ENCODE measurements around the gene ABCG4. TPM values are rescaled to one million over a fixed set of nuclear protein-coding genes. Genes with fewer than 3 reads are reported as not detected.

The ABCG4 gene
- total and polyA plus RNA-seq, 8 donors = 0.06 to 0.37 (median 0.10) TPM; not detected in 5

GRCh38 chr11:119205080-119205479 lies 56.2 kb downstream of the ABCG4 start:
- H3K36me3 ChIP-seq = no peaks in the 10 kb centered on the region
- H3K4me1 ChIP-seq = peaks cover 18 to 47% (median 33%) of the 10 kb centered on the region in 4 donors
- no peaks in the 10 kb centered on the region for H3K27me3 ChIP-seq
- peak overlapping the region; percentile 84 to 96 (median 92) for H3K4me3 ChIP-seq
- peak in 1 of 2 donors; percentile 40 for DNase-seq
- intact Hi-C loops (cut with DNase I; ENCODE audit: low total_unique reads) = no loop called here
- no peak for TF ChIP-seq POLR2A (IDR thresholded peaks at IDR 0.05)
- no peak for TF ChIP-seq EP300 (IDR thresholded peaks at IDR 0.05)
- TF ChIP-seq CTCF (IDR thresholded peaks at IDR 0.05) = no peak
- TF ChIP-seq POLR2AphosphoS5 (IDR thresholded peaks at IDR 0.05) = no peak
- WGBS, 5 donors = 25 to 41% (median 38%) methylated on average over 10 of the region's 10 CpGs
- H3K27ac ChIP-seq = peak overlapping the region in 4 of 5 donors; percentile 94 to 98 (median 97)
- no peaks in the 10 kb centered on the region for H3K9me3 ChIP-seq

- 0 to 1% (median 1%) methylated on average over 23 to 85 of the region's 88 CpGs for WGBS, 5 donors
- Histone ChIP-seq H3K4me1 (peaks cover 18 to 53% (median 37%) of the 10 kb centered on the region in 4 donors), H3K4me3 (peak within 1 kb of the TSS; percentile 84 to 96 (median 92)), H3K36me3 (no peaks in the 10 kb centered on the region), H3K27ac (peak within 1 kb of the TSS; percentile 94 to 99 (median 97)), H3K9me3 (no peaks in the 10 kb centered on the region), H3K27me3 (no peaks in the 10 kb centered on the region)
- DNase-seq = peak; percentile 97 to 98
- intact Hi-C loops (cut with DNase I; ENCODE audit: low total_unique reads) = no loop called here
- TF ChIP-seq CTCF (IDR thresholded peaks at IDR 0.05) (peak in 5 of 7 experiments; percentile 83 to 98 (median 90)), EP300 (IDR thresholded peaks at IDR 0.05) (no peak), POLR2AphosphoS5 (IDR thresholded peaks at IDR 0.05) (peak; percentile 3 to 35 (median 34))
Measured at GRCh38 chr11:119205574-119206510, 57.0 kb downstream of the ABCG4 start, which contains the start of gene CBL. Gene CBL, plus strand, starts transcription at chr11:119206339. Its CDS starts 79 bp downstream, at chr11:119206418.

- Histone ChIP-seq H3K4me3 (peak overlapping the region; percentile 84 to 96 (median 92)), H3K27me3 (no peaks in the 10 kb centered on the region), H3K4me1 (peaks cover 18 to 57% (median 40%) of the 10 kb centered on the region in 4 donors), H3K9me3 (no peaks in the 10 kb centered on the region), H3K36me3 (no peaks in the 10 kb centered on the region), H3K27ac (peak overlapping the region; percentile 94 to 99 (median 97))
- TF ChIP-seq POLR2A (IDR thresholded peaks at IDR 0.05) = no peak
- TF ChIP-seq CTCF (IDR thresholded peaks at IDR 0.05) = no peak
- TF ChIP-seq EP300 (IDR thresholded peaks at IDR 0.05) = no peak
- no peak for TF ChIP-seq POLR2AphosphoS5 (IDR thresholded peaks at IDR 0.05)
- intact Hi-C loops (cut with DNase I; ENCODE audit: low total_unique reads) = no loop called here
- DNase-seq = peak in 1 of 2 donors; percentile 81
- 0 to 1% (median 1%) methylated on average over 29 to 41 of the region's 41 CpGs for WGBS, 5 donors
Measured at GRCh38 chr11:119206511-119207414, 57.9 kb downstream of the ABCG4 start.
